SK-N-SH treated with all-trans-retinoic acid at 6 μM for 48 hours (cell line): ENCODE measurements around the gene SLC4A5.

Experiments used
- ATAC-seq: fragments of 200-7000 bp; cut with Tn5 transposase; 3 replicates; pipeline ENCODE4 v1.9.1; 2020; ENCODE audit warnings: mild to moderate bottlenecking, moderate library complexity
- ARNTL ChIP-seq: fragments of 450-650 bp; formaldehyde crosslinking; IDR thresholded peaks from 2 replicates; pipeline ENCODE4 v1.5.0; 2020; ENCODE audit warnings: low read depth, mild to moderate bottlenecking, moderate library complexity, borderline replicate concordance
- BACH2 ChIP-seq: fragments of 250-450 bp; sonication (Bioruptor Pico); IDR thresholded peaks from 2 replicates; pipeline ENCODE4 v1.9.0; 2021; ENCODE audit warnings: mild to moderate bottlenecking, borderline replicate concordance
- CREB5 ChIP-seq: fragments of 250-450 bp; sonication (Bioruptor Pico); IDR thresholded peaks from 2 replicates; pipeline ENCODE4 v1.5.1; 2020; ENCODE audit warnings: low read depth, mild to moderate bottlenecking, moderate library complexity
- CSDC2 ChIP-seq: fragments of 250-450 bp; sonication (Bioruptor Pico); IDR thresholded peaks from 2 replicates; pipeline ENCODE4 v1.5.0; 2020; ENCODE audit warnings: mild to moderate bottlenecking, moderate library complexity
- CSRNP3 ChIP-seq: fragments of 250-450 bp; sonication (Bioruptor Pico); IDR thresholded peaks from 2 replicates; pipeline ENCODE4 v1.5.1; 2021; ENCODE audit warnings: mild to moderate bottlenecking, moderate library complexity
- GLIS3 ChIP-seq: fragments of 250-450 bp; sonication (Bioruptor Pico); IDR thresholded peaks from 2 replicates; pipeline ENCODE4 v1.5.0; 2020; ENCODE audit warnings: mild to moderate bottlenecking, moderate library complexity
- ISL1 ChIP-seq: fragments of 250-450 bp; sonication (Bioruptor Pico); IDR thresholded peaks from 2 replicates; pipeline ENCODE4 v2.1.2; 2022; ENCODE audit warnings: mild to moderate bottlenecking, moderate library complexity
- OSR1 ChIP-seq: fragments of 250-450 bp; sonication (Bioruptor Pico); IDR thresholded peaks from 2 replicates; pipeline ENCODE4 v1.8.0; 2022; ENCODE audit warnings: moderate library complexity, mild to moderate bottlenecking, inconsistent platforms
- PATZ1 ChIP-seq: fragments of 250-450 bp; sonication (Bioruptor Pico); IDR thresholded peaks from 2 replicates; pipeline ENCODE4 v1.8.0; 2020; ENCODE audit warnings: mild to moderate bottlenecking, moderate library complexity, borderline replicate concordance
- POU6F1 ChIP-seq: fragments of 250-450 bp; sonication (Bioruptor Pico); IDR thresholded peaks from 2 replicates; pipeline ENCODE4 v1.8.0; 2021; ENCODE audit warnings: low read depth, mild to moderate bottlenecking, moderate library complexity, borderline replicate concordance
- RARB ChIP-seq: fragments of 250-450 bp; sonication (Bioruptor Pico); IDR thresholded peaks from 2 replicates; pipeline ENCODE4 v1.8.0; 2021; ENCODE audit warnings: mild to moderate bottlenecking, moderate library complexity
- SNAI2 ChIP-seq: fragments of 250-450 bp; sonication (Bioruptor Pico); IDR thresholded peaks from 2 replicates; pipeline ENCODE4 v1.5.0; 2020; ENCODE audit warnings: mild to moderate bottlenecking, moderate library complexity
- TCF4 ChIP-seq: fragments of 250-450 bp; sonication (Bioruptor Pico); IDR thresholded peaks from 2 replicates; pipeline ENCODE4 v1.8.0; 2021; ENCODE audit warnings: mild to moderate bottlenecking, moderate library complexity, borderline replicate concordance
- TSHZ2 ChIP-seq: fragments of 250-450 bp; sonication (Bioruptor Pico); IDR thresholded peaks from 2 replicates; pipeline ENCODE4 v1.5.0; 2020; ENCODE audit warnings: mild to moderate bottlenecking, moderate library complexity
- ZC3H10 ChIP-seq: fragments of 250-450 bp; sonication (Bioruptor Pico); IDR thresholded peaks from 2 replicates; pipeline ENCODE4 v1.5.1; 2021; ENCODE audit warnings: mild to moderate bottlenecking, moderate library complexity
- ZFP3 ChIP-seq: fragments of 250-450 bp; sonication (Bioruptor Pico); IDR thresholded peaks from 2 replicates; pipeline ENCODE4 v1.5.0; 2020; ENCODE audit warnings: mild to moderate bottlenecking, moderate library complexity
- ZFP30 ChIP-seq: fragments of 450-650 bp; formaldehyde crosslinking; IDR thresholded peaks from 2 replicates; pipeline ENCODE4 v1.5.0; 2022; ENCODE audit warnings: mild to moderate bottlenecking, moderate library complexity
- ZNF565 ChIP-seq: fragments of 450-650 bp; formaldehyde crosslinking; conservative IDR thresholded peaks from 2 replicates; pipeline ENCODE4 v1.5.0; 2020; ENCODE audit warnings: low read depth, mild to moderate bottlenecking, moderate library complexity

SLC4A5 gene

GRCh38 chr2:74391580-74392448 lies 48.6 kb upstream of the SLC4A5 start (continued):
- TF ChIP-seq TSHZ2 (CRISPR knock-in tag), result no peak
- TF ChIP-seq ZFP30 (CRISPR knock-in tag), result no peak

- peak; percentile 71 for ATAC-seq
- no peak for TF ChIP-seq TCF4 (CRISPR knock-in tag)
- TF ChIP-seq POU6F1 (CRISPR knock-in tag), result no peak
- TF ChIP-seq ARNTL (CRISPR knock-in tag), result no peak
- no peak for TF ChIP-seq OSR1 (CRISPR knock-in tag)
These were observed 48.0 kb upstream of the SLC4A5 start for GRCh38 chr2:74391209-74391579.

GRCh38 chr2:74390606-74391005 lies 47.4 kb upstream of the SLC4A5 start:
- ATAC-seq, result no peak
- TF ChIP-seq ZC3H10, result no peak
- TF ChIP-seq CSDC2, result no peak
- TF ChIP-seq CREB5, result no peak
- no peak for TF ChIP-seq ZNF565 (CRISPR knock-in tag)
- no peak for TF ChIP-seq ZFP3 (CRISPR knock-in tag)
- TF ChIP-seq CSRNP3 (CRISPR knock-in tag), result no peak
- no peak for TF ChIP-seq BACH2
- TF ChIP-seq GLIS3 (CRISPR knock-in tag), result no peak
- no peak for TF ChIP-seq ARNTL (CRISPR knock-in tag)
- TF ChIP-seq OSR1 (CRISPR knock-in tag), result no peak
- TF ChIP-seq ISL1, result no peak
- TF ChIP-seq PATZ1 (CRISPR knock-in tag), result no peak

GRCh38 chr2:74387346-74387745 lies 44.1 kb upstream of the SLC4A5 start:
- TF ChIP-seq ZNF565 (CRISPR knock-in tag), result no peak
- no peak for TF ChIP-seq RARB (CRISPR knock-in tag)
- no peak for TF ChIP-seq SNAI2 (CRISPR knock-in tag)
- ATAC-seq, result no peak
